Astrocyte (in vitro differentiated cells and primary cell): Measurements from ENCODE around the gene TRMT1. TPM values are rescaled to one million over a fixed set of nuclear protein-coding genes. Genes with fewer than 3 reads are reported as not detected.

Experiments
- DNase-seq: peaks from one replicate; pipeline ENCODE4 v3.0.0-alpha.2; 2010; ENCODE audit warnings: low read depth
- FAIRE-seq: peaks from 2 replicates; lab custom pipeline; 2011; peaks lifted over from hg19 to GRCh38; lab: Jason Lieb, UNC
- H2AFZ ChIP-seq: 2 replicates; pipeline ENCODE4 v1.6.0; 2012; ENCODE audit warnings: low read depth, low read length, inconsistent platforms
- H3K27ac ChIP-seq: 2 replicates; pipeline ENCODE4 v1.5.1; 2011; ENCODE audit warnings: low read depth, low read length, inconsistent platforms
- H3K27me3 ChIP-seq: 2 replicates; pipeline ENCODE4 v1.6.0; 2011; ENCODE audit warnings: low read length, inconsistent platforms; ENCODE audit not compliant: insufficient read depth
- H3K36me3 ChIP-seq: 2 replicates; pipeline ENCODE4 v1.5.1; 2011; ENCODE audit warnings: low read length, inconsistent platforms; ENCODE audit not compliant: insufficient read depth
- H3K4me1 ChIP-seq: 2 replicates; pipeline ENCODE4 v1.5.1; 2011; ENCODE audit warnings: low read length, inconsistent platforms; ENCODE audit not compliant: insufficient read depth
- H3K4me2 ChIP-seq: 2 replicates; pipeline ENCODE4 v1.6.0; 2012; ENCODE audit warnings: low read length, inconsistent platforms
- H3K4me3 ChIP-seq: 2 replicates; pipeline ENCODE4 v1.5.1; 2011; ENCODE audit warnings: low read depth, mild to moderate bottlenecking, low read length, inconsistent platforms; ENCODE audit not compliant: insufficient read depth
- H3K79me2 ChIP-seq: 2 replicates; pipeline ENCODE4 v1.6.0; 2012; ENCODE audit warnings: mild to moderate bottlenecking, low read length, inconsistent platforms; ENCODE audit not compliant: insufficient read depth
- H3K9ac ChIP-seq: 2 replicates; pipeline ENCODE4 v1.6.0; 2012; ENCODE audit warnings: mild to moderate bottlenecking, low read length, inconsistent platforms
- H3K9me3 ChIP-seq: 2 replicates; pipeline ENCODE4 v1.5.1; 2012; ENCODE audit warnings: low read depth, mild to moderate bottlenecking, low read length, inconsistent platforms; ENCODE audit not compliant: insufficient read depth
- H4K20me1 ChIP-seq: 2 replicates; pipeline ENCODE4 v1.6.0; 2012; ENCODE audit warnings: low read length, inconsistent platforms; ENCODE audit not compliant: insufficient read depth
- H3K27ac Mint-ChIP-seq: one replicate; pipeline ENCODE4 v1.8.0; 2021; ENCODE audit warnings: mild to moderate bottlenecking, mixed read lengths; ENCODE audit not compliant: unreplicated experiment
- H3K27me3 Mint-ChIP-seq: one replicate; pipeline ENCODE4 v1.8.0; 2021; ENCODE audit warnings: low read depth, mixed read lengths; ENCODE audit not compliant: unreplicated experiment
- H3K36me3 Mint-ChIP-seq: one replicate; pipeline ENCODE4 v1.8.0; 2021; ENCODE audit warnings: low read depth, mixed read lengths; ENCODE audit not compliant: unreplicated experiment
- H3K4me1 Mint-ChIP-seq: one replicate; pipeline ENCODE4 v1.8.0; 2021; ENCODE audit warnings: low read depth, mixed read lengths; ENCODE audit not compliant: unreplicated experiment
- H3K4me3 Mint-ChIP-seq: one replicate; pipeline ENCODE4 v1.8.0; 2021; ENCODE audit warnings: mild to moderate bottlenecking, moderate library complexity, mixed read lengths; ENCODE audit not compliant: unreplicated experiment
- H3K9me3 Mint-ChIP-seq: one replicate; pipeline ENCODE4 v1.8.0; 2021; ENCODE audit warnings: mild to moderate bottlenecking, mixed read lengths; ENCODE audit not compliant: unreplicated experiment
- EZH2 ChIP-seq: IDR thresholded peaks from 2 replicates; pipeline ENCODE4 v1.6.1; 2012; ENCODE audit warnings: mild to moderate bottlenecking, low read length, inconsistent platforms; ENCODE audit not compliant: insufficient read depth
- total RNA-seq: library from RNA; stranded (reverse); gene quantifications from 2 replicates; pipeline ENCODE4 v1.2.1, GENCODE V29; 2021
- TF ChIP-seq, protein P1 (sequence below): IDR thresholded peaks from 2 replicates; pipeline ENCODE4 v1.5.1; 2011; ENCODE audit warnings: low read depth, mild to moderate bottlenecking, inconsistent platforms, low read length, moderate library complexity; ENCODE audit not compliant: insufficient read depth

The TRMT1 gene
- total RNA-seq, 1 donor from 2014 or later: 43.3 TPM

DNA sequence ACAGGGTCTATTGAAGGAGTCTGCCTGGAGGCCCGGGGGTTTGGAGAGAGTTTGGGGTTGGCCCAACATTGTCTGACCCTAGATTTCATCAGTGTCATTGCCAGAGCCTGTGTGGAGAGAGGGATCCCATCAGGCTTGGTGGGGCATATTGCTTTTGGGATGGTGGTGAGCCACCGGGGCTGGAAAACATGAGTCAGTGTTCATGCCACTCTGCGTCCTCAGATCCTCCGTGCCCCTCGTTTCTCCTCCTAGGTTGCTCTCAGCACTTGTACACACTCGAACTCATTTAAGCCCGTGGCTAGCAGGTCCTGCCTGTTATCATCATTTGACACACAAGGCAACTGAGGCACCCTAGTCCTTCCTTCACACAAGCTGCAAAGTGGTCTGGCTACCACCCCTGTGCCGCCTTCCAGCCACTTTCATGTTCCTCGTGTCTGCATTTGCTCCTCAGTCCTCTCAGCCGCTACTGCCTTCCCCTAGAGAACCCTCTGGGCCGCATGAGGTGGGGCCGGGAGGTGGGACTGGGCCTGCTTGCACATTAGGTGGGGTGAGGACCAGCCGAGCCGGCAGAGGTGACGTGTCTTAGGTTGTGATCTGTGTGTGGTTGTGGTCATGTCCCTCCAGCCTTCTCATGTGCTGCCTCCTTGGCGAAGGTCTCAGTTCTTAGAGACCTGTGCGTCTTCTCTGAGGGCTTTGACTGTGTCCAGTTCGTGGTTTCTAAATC, 5.2 kb upstream of the TRMT1 start:
- Histone ChIP-seq H3K4me1 (peaks cover 50% of the 10 kb centered on the region), H3K36me3 (peaks cover 7% of the 10 kb centered on the region), H3K27ac (peak overlapping the region; percentile 88), H4K20me1 (peaks cover 77% of the 10 kb centered on the region), H3K27me3 (no peaks in the 10 kb centered on the region), H3K9me3 (no peaks in the 10 kb centered on the region), H3K4me3 (no peak overlapping the region), H3K79me2 (peaks cover 88% of the 10 kb centered on the region), H3K4me2 (peak overlapping the region; percentile 92), H2AFZ (no peak overlapping the region), H3K9ac (peak overlapping the region; percentile 95)
- peak overlapping the region; percentile 37 for H3K4me3 Mint-ChIP-seq
- H3K36me3 Mint-ChIP-seq: peaks cover 5% of the 10 kb centered on the region
- DNase-seq (no peak), FAIRE-seq (no peak)
- no peaks in the 10 kb centered on the region for H3K9me3 Mint-ChIP-seq
- TF ChIP-seq EZH2: no peak
- TF ChIP-seq, protein P1, sequence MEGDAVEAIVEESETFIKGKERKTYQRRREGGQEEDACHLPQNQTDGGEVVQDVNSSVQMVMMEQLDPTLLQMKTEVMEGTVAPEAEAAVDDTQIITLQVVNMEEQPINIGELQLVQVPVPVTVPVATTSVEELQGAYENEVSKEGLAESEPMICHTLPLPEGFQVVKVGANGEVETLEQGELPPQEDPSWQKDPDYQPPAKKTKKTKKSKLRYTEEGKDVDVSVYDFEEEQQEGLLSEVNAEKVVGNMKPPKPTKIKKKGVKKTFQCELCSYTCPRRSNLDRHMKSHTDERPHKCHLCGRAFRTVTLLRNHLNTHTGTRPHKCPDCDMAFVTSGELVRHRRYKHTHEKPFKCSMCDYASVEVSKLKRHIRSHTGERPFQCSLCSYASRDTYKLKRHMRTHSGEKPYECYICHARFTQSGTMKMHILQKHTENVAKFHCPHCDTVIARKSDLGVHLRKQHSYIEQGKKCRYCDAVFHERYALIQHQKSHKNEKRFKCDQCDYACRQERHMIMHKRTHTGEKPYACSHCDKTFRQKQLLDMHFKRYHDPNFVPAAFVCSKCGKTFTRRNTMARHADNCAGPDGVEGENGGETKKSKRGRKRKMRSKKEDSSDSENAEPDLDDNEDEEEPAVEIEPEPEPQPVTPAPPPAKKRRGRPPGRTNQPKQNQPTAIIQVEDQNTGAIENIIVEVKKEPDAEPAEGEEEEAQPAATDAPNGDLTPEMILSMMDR: no peak
- H3K27ac Mint-ChIP-seq: peak overlapping the region; percentile 63
- no peaks in the 10 kb centered on the region for H3K27me3 Mint-ChIP-seq
- peaks cover 42% of the 10 kb centered on the region for H3K4me1 Mint-ChIP-seq

DNA sequence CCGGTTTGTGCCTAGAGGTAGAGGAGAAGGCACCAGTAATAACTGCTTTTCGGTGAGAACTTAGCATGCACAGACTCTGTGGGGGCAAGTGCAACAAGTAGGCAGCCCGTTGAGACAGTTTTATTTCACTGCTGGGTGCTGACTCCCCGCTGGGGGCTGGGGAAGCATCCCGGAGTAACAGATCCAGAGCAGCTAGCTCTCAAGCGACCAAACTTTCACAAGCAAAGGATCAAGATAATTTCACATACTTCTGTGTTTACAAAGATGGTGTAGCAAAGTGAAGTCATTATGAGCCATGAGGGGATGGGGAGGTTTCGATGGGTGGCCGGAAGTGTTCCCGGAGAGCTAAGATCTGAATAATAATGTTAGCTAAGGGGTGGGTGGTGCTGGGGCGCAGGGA, 4.3 kb upstream of the TRMT1 start:
- Histone ChIP-seq H3K9ac (peak overlapping the region; percentile 95), H4K20me1 (peaks cover 69% of the 10 kb centered on the region), H3K79me2 (peaks cover 85% of the 10 kb centered on the region), H3K9me3 (no peaks in the 10 kb centered on the region), H2AFZ (no peak overlapping the region), H3K36me3 (peaks cover 3% of the 10 kb centered on the region), H3K27me3 (no peaks in the 10 kb centered on the region), H3K4me3 (peak overlapping the region; percentile 78), H3K4me1 (peaks cover 52% of the 10 kb centered on the region), H3K4me2 (peak overlapping the region; percentile 92), H3K27ac (peak overlapping the region; percentile 88)
- peaks cover 5% of the 10 kb centered on the region for H3K36me3 Mint-ChIP-seq
- no peak overlapping the region for H3K27ac Mint-ChIP-seq
- no peaks in the 10 kb centered on the region for H3K27me3 Mint-ChIP-seq
- peak overlapping the region; percentile 64 for H3K4me3 Mint-ChIP-seq
- no peaks in the 10 kb centered on the region for H3K9me3 Mint-ChIP-seq
- no peak for FAIRE-seq
- H3K4me1 Mint-ChIP-seq: peaks cover 42% of the 10 kb centered on the region
- DNase-seq: peak; percentile 65
- TF ChIP-seq EZH2: no peak
- TF ChIP-seq, protein P1: no peak

DNA sequence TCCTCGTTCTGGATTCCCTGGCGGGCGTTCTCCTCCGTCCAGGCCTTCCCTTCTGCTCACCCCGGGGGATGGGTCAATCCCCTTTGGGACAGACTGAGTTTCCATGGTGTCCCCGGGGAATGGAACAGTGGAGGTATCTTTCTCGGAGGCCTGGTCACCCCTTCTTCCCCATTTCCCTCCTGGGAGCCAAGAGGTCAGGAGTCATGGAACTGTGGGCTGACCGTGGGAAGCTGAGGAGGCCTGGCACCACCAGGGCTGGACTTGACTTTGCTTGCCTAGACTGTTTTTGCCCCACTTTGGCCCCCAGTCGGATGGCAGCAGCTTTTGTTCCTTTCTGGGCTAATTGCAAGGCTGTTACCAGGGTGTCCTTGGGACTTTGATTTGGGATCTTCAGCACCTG, 3.5 kb upstream of the TRMT1 start:
- H3K4me3 Mint-ChIP-seq: peak overlapping the region; percentile 89
- Histone ChIP-seq H3K79me2 (peaks cover 85% of the 10 kb centered on the region), H3K9me3 (no peaks in the 10 kb centered on the region), H3K4me3 (peak overlapping the region; percentile 78), H3K4me2 (peak overlapping the region; percentile 92), H3K9ac (peak overlapping the region; percentile 95), H3K27me3 (no peaks in the 10 kb centered on the region), H2AFZ (no peak overlapping the region), H3K4me1 (peaks cover 60% of the 10 kb centered on the region), H3K36me3 (peaks cover 3% of the 10 kb centered on the region), H4K20me1 (peaks cover 63% of the 10 kb centered on the region), H3K27ac (peak overlapping the region; percentile 88)
- H3K4me1 Mint-ChIP-seq: peaks cover 48% of the 10 kb centered on the region
- FAIRE-seq (no peak), DNase-seq (no peak)
- peaks cover 5% of the 10 kb centered on the region for H3K36me3 Mint-ChIP-seq
- no peak overlapping the region for H3K27ac Mint-ChIP-seq
- TF ChIP-seq EZH2: no peak
- TF ChIP-seq, protein P1: no peak
- no peaks in the 10 kb centered on the region for H3K27me3 Mint-ChIP-seq
- no peaks in the 10 kb centered on the region for H3K9me3 Mint-ChIP-seq
